SU-DHL-6 (cell line): ENCODE data around the gene KIF5C.

Experiments used
- CTCF ChIP-seq: fragments of 200-600 bp; sonication (generic); IDR thresholded peaks from one replicate; pipeline ENCODE4 v1.5.1; 2017; ENCODE audit warnings: antibody characterized with exemption, mild to moderate bottlenecking, low read length, moderate library complexity; ENCODE audit not compliant: insufficient read depth, poor library complexity, severe bottlenecking
- EZH2phosphoT487 ChIP-seq: fragments of 200-600 bp; sonication (generic), shearing (Covaris generic); conservative IDR thresholded peaks from 2 replicates; pipeline ENCODE4 v1.6.1; 2018; ENCODE audit warnings: mild to moderate bottlenecking, antibody characterized with exemption, low read length, moderate library complexity, mixed read lengths

- no peak for TF ChIP-seq CTCF
- TF ChIP-seq EZH2phosphoT487: no peak
Measured at GRCh38 chr2:148990968-148991367, 115.9 kb downstream of the KIF5C start.
